Osteoblast (primary cell): ENCODE data around the gene TRIM23. TPM values are rescaled to one million over a fixed set of nuclear protein-coding genes. Genes with fewer than 3 reads are reported as not detected.
A peak's percentile ranks its signal among the peaks of the same experiment; 100 is the strongest.
"Not testable (repeated sequence)": the region's sequence is repeated elsewhere in the genome, so short reads cannot be mapped to it uniquely, and the experiment has no call there.

Source experiments
- DNase-seq: peaks from one replicate; pipeline ENCODE4 v3.0.0; 2011; ENCODE audit warnings: low spot score, mixed read lengths; ENCODE audit not compliant: insufficient read length; ENCODE audit errors: missing footprints
- H2AFZ ChIP-seq: 2 replicates; pipeline ENCODE4 v1.6.0; 2011; ENCODE audit warnings: mild to moderate bottlenecking, low read length
- H3K27ac ChIP-seq: 2 replicates; pipeline ENCODE4 v1.5.1; 2011; ENCODE audit warnings: mild to moderate bottlenecking, low read depth, low read length, moderate library complexity
- H3K27me3 ChIP-seq: 2 replicates; pipeline ENCODE4 v1.6.0; 2012; ENCODE audit warnings: mild to moderate bottlenecking, control low read depth, inconsistent platforms, low read length, moderate library complexity; ENCODE audit not compliant: insufficient read depth
- H3K36me3 ChIP-seq: 2 replicates; pipeline ENCODE4 v1.5.1; 2011; ENCODE audit warnings: mild to moderate bottlenecking, low read length, control low read depth, moderate library complexity; ENCODE audit not compliant: insufficient read depth
- H3K4me1 ChIP-seq: 2 replicates; pipeline ENCODE4 v1.5.1; 2011; ENCODE audit warnings: mild to moderate bottlenecking, low read length, control low read depth, moderate library complexity; ENCODE audit not compliant: insufficient read depth
- H3K4me2 ChIP-seq: 2 replicates; pipeline ENCODE4 v1.6.0; 2011; ENCODE audit warnings: mild to moderate bottlenecking, low read length; ENCODE audit not compliant: insufficient read depth
- H3K4me3 ChIP-seq: fragments of 200-600 bp; sonication (generic); 3 replicates; pipeline ENCODE4 v1.5.1; 2012; ENCODE audit warnings: mild to moderate bottlenecking, low read length, inconsistent platforms; ENCODE audit not compliant: insufficient read depth
- H3K79me2 ChIP-seq: 2 replicates; pipeline ENCODE4 v1.6.0; 2012; ENCODE audit warnings: mild to moderate bottlenecking, low read length, control low read depth, inconsistent platforms; ENCODE audit not compliant: insufficient read depth
- H3K9me3 ChIP-seq: 2 replicates; pipeline ENCODE4 v1.5.1; 2011; ENCODE audit warnings: low read depth, low read length, control low read depth
- H4K20me1 ChIP-seq: 2 replicates; pipeline ENCODE4 v1.6.0; 2012; ENCODE audit warnings: mild to moderate bottlenecking, low read length, control low read depth; ENCODE audit not compliant: insufficient read depth
- CTCF ChIP-seq: IDR thresholded peaks from 2 replicates; pipeline ENCODE4 v1.5.1; 2011; ENCODE audit warnings: mild to moderate bottlenecking, low read depth, low read length, moderate library complexity; ENCODE audit errors: extremely low read depth
- total RNA-seq: library from RNA; depleted of rRNA; stranded (reverse); fragments of >200 nt; gene quantifications from 2 replicates; pipeline ENCODE4 v1.2.3, GENCODE V29; 2012

TRIM23 gene
- total RNA-seq, 1 donor = 30.4 TPM

GRCh38 chr5:65611524-65611923 lies 12.6 kb downstream of the TRIM23 start:
- peaks cover 13% of the 10 kb centered on the region for H3K79me2 ChIP-seq

DNA sequence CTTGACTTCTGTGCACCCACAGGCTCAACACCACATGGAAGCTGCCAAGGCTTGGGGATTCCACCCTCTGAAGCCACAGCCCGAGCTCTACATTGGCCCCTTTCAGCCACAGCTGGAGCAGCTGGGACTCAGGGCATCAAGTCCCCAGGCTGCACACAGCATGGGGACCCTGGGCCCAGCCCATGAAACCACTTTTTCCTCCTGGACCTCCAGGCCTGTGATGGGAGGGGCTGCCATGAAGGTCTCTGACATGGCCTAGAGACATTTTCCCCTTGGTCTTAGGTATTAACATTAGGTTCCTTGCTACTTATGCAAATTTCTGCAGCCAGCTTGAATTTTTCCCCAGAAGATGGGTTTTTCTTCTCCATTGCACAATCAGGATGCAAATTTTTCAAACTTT lies 22.4 kb downstream of the TRIM23 start:
- H3K4me2 ChIP-seq, H3K79me2 ChIP-seq, H2AFZ ChIP-seq, H3K27ac ChIP-seq, DNase-seq, H3K4me1 ChIP-seq, H3K27me3 ChIP-seq, H3K9me3 ChIP-seq, H3K4me3 ChIP-seq, H4K20me1 ChIP-seq: not testable (repeated sequence)
- peaks cover 59% of the 10 kb centered on the region for H3K36me3 ChIP-seq

More at GRCh38 chr5:65611524-65611923, 12.6 kb downstream of the TRIM23 start:
- Histone ChIP-seq H3K36me3 (peaks cover 62% of the 10 kb centered on the region), H2AFZ (no peak overlapping the region), H3K9me3 (no peaks in the 10 kb centered on the region), H3K27me3 (no peaks in the 10 kb centered on the region), H3K4me2 (no peak overlapping the region), H3K4me1 (no peaks in the 10 kb centered on the region), H4K20me1 (peaks cover 3% of the 10 kb centered on the region), H3K27ac (no peak overlapping the region), H3K4me3 (no peak overlapping the region)
- no peak for TF ChIP-seq CTCF
- no peak for DNase-seq

DNA sequence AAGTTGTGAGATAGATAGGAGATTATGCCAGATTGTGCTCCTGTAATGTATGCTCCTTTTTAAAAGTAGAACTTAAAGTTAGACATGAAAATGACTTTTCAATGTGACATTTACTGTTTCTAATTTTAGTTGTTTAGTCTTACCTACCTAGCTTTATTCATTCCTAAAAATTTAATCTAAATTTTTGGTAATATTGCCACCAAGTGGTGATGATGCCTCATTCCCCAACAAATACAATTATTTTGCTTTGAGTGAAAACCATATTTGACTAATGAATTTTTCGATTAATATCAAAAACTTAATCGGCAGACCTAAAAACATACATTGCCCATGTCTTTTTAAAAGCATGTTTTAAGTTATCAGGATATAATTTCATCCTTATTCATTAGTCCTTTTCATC lies 35.4 kb downstream of the TRIM23 start:
- no peak for DNase-seq
- Histone ChIP-seq H3K9me3 (no peaks in the 10 kb centered on the region), H3K79me2 (no peaks in the 10 kb centered on the region), H2AFZ (no peak overlapping the region), H3K36me3 (peaks cover 61% of the 10 kb centered on the region), H3K27me3 (no peaks in the 10 kb centered on the region), H3K4me1 (peaks cover 4% of the 10 kb centered on the region), H3K27ac (no peak overlapping the region), H4K20me1 (no peaks in the 10 kb centered on the region), H3K4me3 (no peak overlapping the region), H3K4me2 (no peak overlapping the region)
- peak; percentile 33 for TF ChIP-seq CTCF

- H3K36me3 ChIP-seq = peaks cover 24% of the 10 kb centered on the region
- no peak overlapping the region for H2AFZ ChIP-seq
- no peak for DNase-seq
- H3K27ac ChIP-seq = no peak overlapping the region
- no peaks in the 10 kb centered on the region for H3K9me3 ChIP-seq
- H3K27me3 ChIP-seq = no peaks in the 10 kb centered on the region
- H3K4me2 ChIP-seq = no peak overlapping the region
- H3K4me1 ChIP-seq = no peaks in the 10 kb centered on the region
- H3K4me3 ChIP-seq = no peak overlapping the region
- no peaks in the 10 kb centered on the region for H4K20me1 ChIP-seq
- H3K79me2 ChIP-seq = peaks cover 8% of the 10 kb centered on the region
- no peak for TF ChIP-seq CTCF
Measured at GRCh38 chr5:65577141-65577540, 47.0 kb downstream of the TRIM23 start.
